Bronchial epithelial cell (primary cell): ENCODE results near the gene TDRD10. TPM values are rescaled to one million over a fixed set of nuclear protein-coding genes. Genes with fewer than 3 reads are reported as not detected.
"Not testable (repeated sequence)": the region's sequence is repeated elsewhere in the genome, so short reads cannot be mapped to it uniquely, and the experiment has no call there.

Experiments
- DNase-seq: peaks from one replicate; pipeline ENCODE4 v3.0.0-alpha.2; 2010; ENCODE audit warnings: low read depth
- FAIRE-seq: peaks from 2 replicates; lab custom pipeline; 2011; peaks lifted over from hg19 to GRCh38; lab: Jason Lieb, UNC
- H3K27me3 ChIP-seq: 2 replicates; pipeline ENCODE4 v1.5.1; 2011; ENCODE audit warnings: low read length; ENCODE audit not compliant: control insufficient read depth, insufficient read depth
- H3K36me3 ChIP-seq: 2 replicates; pipeline ENCODE4 v1.5.1; 2011; ENCODE audit warnings: low read length; ENCODE audit not compliant: control insufficient read depth, insufficient read depth
- H3K4me3 ChIP-seq: 2 replicates; pipeline ENCODE4 v1.5.1; 2011; ENCODE audit warnings: mild to moderate bottlenecking, low read depth, low read length, control low read depth
- CTCF ChIP-seq: IDR thresholded peaks from 2 replicates; pipeline ENCODE4 v1.5.1; 2011; ENCODE audit warnings: mild to moderate bottlenecking, moderate library complexity, low read length, control low read depth, inconsistent platforms; ENCODE audit not compliant: insufficient read depth, severe bottlenecking
- total RNA-seq: library from RNA; depleted of rRNA; stranded (reverse); fragments of >200 nt; gene quantifications from 2 replicates; pipeline ENCODE4 v1.2.1, GENCODE V29; 2014

TDRD10 gene
- total RNA-seq, 1 donor from 2014 or later, result under 0.01 TPM

DNA sequence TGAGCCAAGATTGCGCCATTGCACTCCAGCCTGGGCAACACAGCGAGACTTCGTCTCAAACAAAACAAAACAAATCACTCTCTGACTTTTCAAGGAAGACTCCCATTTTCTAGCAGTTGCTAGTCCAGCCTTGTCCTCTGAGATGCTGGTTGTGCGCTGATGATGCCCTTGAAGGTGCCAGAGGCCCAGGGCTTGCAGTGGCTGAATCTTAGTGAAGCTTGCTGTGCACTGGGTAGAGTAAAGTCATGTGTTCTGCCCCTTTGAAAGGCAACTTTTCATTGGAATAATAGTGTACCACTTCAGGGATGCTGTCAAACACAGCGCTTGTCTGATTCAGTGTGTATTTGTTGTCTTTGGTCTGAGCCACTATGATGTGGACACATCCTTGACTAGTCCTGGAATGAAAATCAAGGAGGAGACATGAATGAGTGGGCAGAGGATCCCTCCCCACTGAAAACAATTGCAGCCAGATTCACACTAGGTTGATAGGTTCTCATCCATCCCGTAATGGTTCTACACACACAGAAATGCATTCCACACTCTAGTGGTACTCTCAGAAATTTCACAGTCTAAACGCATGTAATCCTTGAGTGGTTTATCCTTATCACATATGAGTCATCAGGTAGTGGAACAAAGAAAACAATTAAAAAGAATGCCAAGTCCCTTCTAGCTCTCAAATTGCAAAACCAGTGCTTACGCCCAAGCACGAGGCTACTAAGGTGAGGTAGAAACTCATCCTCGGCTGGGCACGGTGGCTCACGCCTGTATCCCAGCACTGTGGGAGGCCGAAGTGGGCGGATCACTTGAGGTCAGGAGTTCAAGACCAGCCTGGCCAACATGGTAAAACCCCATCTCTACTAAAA lies 17.8 kb upstream of the TDRD10 start:
- FAIRE-seq (no peak), DNase-seq (peak; percentile 87)
- no peak overlapping the region for H3K4me3 ChIP-seq
- H3K27me3 ChIP-seq, result peaks cover under 1% of the 10 kb centered on the region
- TF ChIP-seq CTCF, result no peak
- no peaks in the 10 kb centered on the region for H3K36me3 ChIP-seq

- Histone ChIP-seq H3K4me3 (no peak overlapping the region), H3K27me3 (peaks cover 2% of the 10 kb centered on the region), H3K36me3 (no peaks in the 10 kb centered on the region)
- DNase-seq (no peak), FAIRE-seq (no peak)
- TF ChIP-seq CTCF, result no peak
Observed at GRCh38 chr1:154485106-154485505, 16.9 kb upstream of the TDRD10 start.

DNA sequence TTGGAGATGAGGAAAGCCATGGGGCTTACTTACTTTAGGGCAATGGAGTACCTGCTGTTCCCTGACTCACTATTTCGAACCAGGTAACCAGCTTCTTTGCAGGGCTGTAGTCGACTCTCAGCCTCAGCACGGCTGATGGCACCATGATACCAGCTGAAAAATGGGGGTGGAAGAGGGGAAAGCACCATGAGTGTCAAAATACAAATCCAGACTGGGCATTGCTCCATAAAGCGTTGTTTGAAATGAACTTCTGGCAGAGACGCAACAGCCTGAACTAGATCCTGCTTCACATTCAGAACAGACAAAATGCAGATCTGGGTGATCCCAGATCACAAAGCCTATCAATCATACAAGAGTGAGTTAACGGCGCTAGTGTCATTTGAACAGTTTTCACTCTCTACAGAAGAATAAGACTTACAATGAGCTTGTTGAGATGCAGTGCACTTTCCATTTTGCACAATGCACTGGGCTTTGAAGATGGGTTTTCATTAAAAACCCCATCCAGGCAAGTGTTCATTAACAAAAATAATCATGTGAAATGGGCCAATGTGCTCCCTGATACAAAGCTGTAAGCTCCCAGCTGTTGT lies 16.0 kb upstream of the TDRD10 start:
- DNase-seq, result no peak
- H3K27me3 ChIP-seq, result peaks cover 3% of the 10 kb centered on the region
- TF ChIP-seq CTCF, result no peak
- FAIRE-seq, result no peak
- no peak overlapping the region for H3K4me3 ChIP-seq
- no peaks in the 10 kb centered on the region for H3K36me3 ChIP-seq

DNA sequence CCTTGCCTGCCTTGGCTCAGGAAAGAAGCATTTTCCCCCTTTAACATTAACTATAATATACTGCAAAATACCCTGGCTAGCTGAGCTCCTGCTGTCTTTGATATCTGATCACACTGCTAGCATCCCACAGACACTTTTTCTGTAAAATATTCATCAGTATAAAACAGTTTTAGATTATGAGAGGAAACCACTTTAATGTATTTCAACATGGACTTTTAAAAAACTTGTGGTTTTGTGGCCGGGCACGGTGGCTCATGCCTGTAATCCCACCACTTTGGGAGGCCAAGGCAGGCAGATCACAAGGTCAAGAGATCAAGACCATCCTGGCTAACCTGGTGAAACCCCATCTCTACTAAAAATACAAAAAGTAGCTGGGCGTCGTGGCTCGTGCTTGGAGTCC lies 15.3 kb upstream of the TDRD10 start:
- H3K27me3 ChIP-seq, DNase-seq, H3K4me3 ChIP-seq, H3K36me3 ChIP-seq, FAIRE-seq: not testable (repeated sequence)

- no peak for TF ChIP-seq CTCF
- H3K27me3 ChIP-seq, result peaks cover 9% of the 10 kb centered on the region
- no peak for FAIRE-seq
Observed at GRCh38 chr1:154488922-154489321, 13.1 kb upstream of the TDRD10 start.

DNA sequence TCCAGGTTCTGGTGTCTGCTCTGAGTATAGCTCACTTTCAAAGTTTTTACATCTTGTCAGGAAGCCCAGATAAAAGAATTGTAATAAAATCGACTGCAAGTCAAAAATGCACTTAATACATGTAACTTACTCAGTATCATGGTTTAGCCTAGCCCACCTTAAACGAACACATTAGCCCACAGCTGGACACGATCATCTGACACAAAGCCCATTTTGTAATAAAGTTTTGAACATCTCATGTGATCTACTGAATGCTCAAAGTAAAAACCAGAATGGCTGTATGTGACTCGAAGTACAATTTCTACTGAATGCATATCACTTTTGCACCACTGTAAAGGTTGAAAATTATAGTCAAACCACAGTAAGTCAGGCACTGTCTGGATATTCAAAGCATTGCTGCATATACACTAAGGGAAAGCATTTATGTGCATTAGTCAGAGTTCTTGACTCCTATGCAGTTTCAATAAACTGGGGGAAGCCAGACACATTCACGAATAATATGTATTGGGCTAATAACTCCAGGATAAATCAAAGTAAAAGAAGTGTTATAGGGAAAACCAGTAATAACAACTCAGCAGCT lies 12.2 kb upstream of the TDRD10 start:
- peaks cover 9% of the 10 kb centered on the region for H3K27me3 ChIP-seq
- FAIRE-seq, result no peak
- no peak for TF ChIP-seq CTCF
- no peak for DNase-seq
- H3K4me3 ChIP-seq, result no peak overlapping the region
- no peaks in the 10 kb centered on the region for H3K36me3 ChIP-seq

More at GRCh38 chr1:154488922-154489321, 13.1 kb upstream of the TDRD10 start:
- DNase-seq, result no peak
- no peak overlapping the region for H3K4me3 ChIP-seq
- H3K36me3 ChIP-seq, result no peaks in the 10 kb centered on the region
